ENCODE data around the gene NUDT16L1.
"Not testable (repeated sequence)": the region's sequence is repeated elsewhere in the genome, so short reads cannot be mapped to it uniquely, and the experiment has no call there.

The NUDT16L1 gene

GRCh38 chr16:4724661-4725270, 31.4 kb downstream of the NUDT16L1 start:
- no peak for DNase-seq

- no peak for DNase-seq
Measured at GRCh38 chr16:4726616-4727015, 33.3 kb downstream of the NUDT16L1 start.

GRCh38 chr16:4728676-4729075, 35.3 kb downstream of the NUDT16L1 start:
- DNase-seq: no peak

- no peak for DNase-seq
Measured at GRCh38 chr16:4729876-4730275, 36.5 kb downstream of the NUDT16L1 start.

GRCh38 chr16:4733211-4733742, 39.9 kb downstream of the NUDT16L1 start:
- no peak for DNase-seq

GRCh38 chr16:4733747-4734062, 40.3 kb downstream of the NUDT16L1 start:
- peak; percentile 23 for DNase-seq

GRCh38 chr16:4734063-4734729, 40.8 kb downstream of the NUDT16L1 start, which contains the start of the genes ANKS3 and DNAAF8:
Gene ANKS3 (minus strand): TSS chr16:4734271. CDS start chr16:4730149, 4,122 bp downstream.
Gene DNAAF8 (plus strand): TSS chr16:4734537. CDS start chr16:4736515, 1,978 bp downstream.
- peak; percentile 87 for DNase-seq

- peak; percentile 94 for DNase-seq
Measured at GRCh38 chr16:4734730-4735535, 41.6 kb downstream of the NUDT16L1 start.

GRCh38 chr16:4736546-4736945, 43.2 kb downstream of the NUDT16L1 start:
- DNase-seq: no peak

- DNase-seq: no peak
Measured at GRCh38 chr16:4737545-4737944, 44.2 kb downstream of the NUDT16L1 start.

GRCh38 chr16:4738370-4738769, 45.0 kb downstream of the NUDT16L1 start:
- DNase-seq: not testable (repeated sequence)

GRCh38 chr16:4743226-4743878, 50.0 kb downstream of the NUDT16L1 start:
- DNase-seq: no peak

GRCh38 chr16:4744555-4745273, 51.4 kb downstream of the NUDT16L1 start:
- DNase-seq: no peak

- DNase-seq: no peak
Measured at GRCh38 chr16:4745274-4745569, 51.9 kb downstream of the NUDT16L1 start.

Measured in activated CD4-positive, alpha-beta T cell treated with anti-CD3 and anti-CD28 coated beads, Interleukin-2, Interleukin-6, amounts not matched to agents 100 ng/mL and 50 ng/mL, durations not matched to agents 16 hours and 8 hours (primary cell).